ENCODE results near the gene BCR.

DNA sequence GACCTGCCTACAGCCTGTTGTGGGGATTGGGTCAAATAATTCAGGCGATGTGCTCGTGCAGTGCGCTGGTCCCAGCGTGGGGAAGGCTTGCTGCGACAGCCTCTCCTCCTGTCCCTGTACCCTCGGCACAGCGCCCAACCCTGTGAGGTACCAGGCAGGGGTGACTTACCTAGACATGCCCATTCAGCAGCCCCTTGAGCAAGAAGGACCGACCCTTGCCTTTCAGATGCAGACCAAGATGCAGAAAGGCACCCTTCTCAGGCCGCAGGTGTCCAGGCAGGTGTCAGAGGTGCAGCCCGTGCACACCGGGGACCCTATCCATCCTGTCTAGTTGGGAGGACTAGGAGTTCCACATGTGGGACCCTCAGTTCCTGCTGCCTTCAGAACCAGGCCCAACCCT is 102.7 kb downstream of the BCR start:
- TF ChIP-seq POLR2A (IDR thresholded peaks at IDR 0.05), result no peak
- TF ChIP-seq POLR2AphosphoS5 (IDR thresholded peaks at IDR 0.05), result no peak
- TF ChIP-seq, protein P1, sequence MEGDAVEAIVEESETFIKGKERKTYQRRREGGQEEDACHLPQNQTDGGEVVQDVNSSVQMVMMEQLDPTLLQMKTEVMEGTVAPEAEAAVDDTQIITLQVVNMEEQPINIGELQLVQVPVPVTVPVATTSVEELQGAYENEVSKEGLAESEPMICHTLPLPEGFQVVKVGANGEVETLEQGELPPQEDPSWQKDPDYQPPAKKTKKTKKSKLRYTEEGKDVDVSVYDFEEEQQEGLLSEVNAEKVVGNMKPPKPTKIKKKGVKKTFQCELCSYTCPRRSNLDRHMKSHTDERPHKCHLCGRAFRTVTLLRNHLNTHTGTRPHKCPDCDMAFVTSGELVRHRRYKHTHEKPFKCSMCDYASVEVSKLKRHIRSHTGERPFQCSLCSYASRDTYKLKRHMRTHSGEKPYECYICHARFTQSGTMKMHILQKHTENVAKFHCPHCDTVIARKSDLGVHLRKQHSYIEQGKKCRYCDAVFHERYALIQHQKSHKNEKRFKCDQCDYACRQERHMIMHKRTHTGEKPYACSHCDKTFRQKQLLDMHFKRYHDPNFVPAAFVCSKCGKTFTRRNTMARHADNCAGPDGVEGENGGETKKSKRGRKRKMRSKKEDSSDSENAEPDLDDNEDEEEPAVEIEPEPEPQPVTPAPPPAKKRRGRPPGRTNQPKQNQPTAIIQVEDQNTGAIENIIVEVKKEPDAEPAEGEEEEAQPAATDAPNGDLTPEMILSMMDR (IDR thresholded peaks at IDR 0.05), result no peak
- no peak for TF ChIP-seq EP300 (IDR thresholded peaks at IDR 0.05)

All from suprapubic skin (tissue), 4 donors.